Stromal cell of bone marrow (primary cell): Measurements from ENCODE around the gene TSPAN15.
"Not testable (repeated sequence)": the region's sequence is repeated elsewhere in the genome, so short reads cannot be mapped to it uniquely, and the experiment has no call there.

Source experiments
- DNase-seq: peaks from one replicate; pipeline ENCODE4 v3.0.0-alpha.2; 2012; ENCODE audit warnings: low read depth

TSPAN15 gene

GRCh38 chr10:69503001-69503895 lies 52.0 kb downstream of the TSPAN15 start:
- no peak for DNase-seq

- DNase-seq, result no peak
Observed at GRCh38 chr10:69503896-69504265, 52.6 kb downstream of the TSPAN15 start.

- no peak for DNase-seq
Observed at GRCh38 chr10:69504576-69505250, 53.4 kb downstream of the TSPAN15 start.

GRCh38 chr10:69505636-69506318 lies 54.5 kb downstream of the TSPAN15 start:
- DNase-seq, result no peak

- DNase-seq, result no peak
Observed at GRCh38 chr10:69506487-69506833, 55.2 kb downstream of the TSPAN15 start.

- no peak for DNase-seq
Observed at GRCh38 chr10:69506834-69507713, 55.8 kb downstream of the TSPAN15 start.

- DNase-seq, result no peak
Observed at GRCh38 chr10:69508738-69509340, 57.6 kb downstream of the TSPAN15 start.

- DNase-seq, result peak; percentile 5
Observed at GRCh38 chr10:69512901-69513300, 61.6 kb downstream of the TSPAN15 start.

GRCh38 chr10:69513617-69514016 lies 62.4 kb downstream of the TSPAN15 start:
- no peak for DNase-seq

- peak; percentile 36 for DNase-seq
Observed at GRCh38 chr10:69515699-69516259, 64.5 kb downstream of the TSPAN15 start.

- DNase-seq, result no peak
Observed at GRCh38 chr10:69516316-69516715, 65.1 kb downstream of the TSPAN15 start.

- no peak for DNase-seq
Observed at GRCh38 chr10:69516796-69517195, 65.5 kb downstream of the TSPAN15 start.

GRCh38 chr10:69517271-69517848 lies 66.1 kb downstream of the TSPAN15 start:
- no peak for DNase-seq

GRCh38 chr10:69527961-69528360 lies 76.7 kb downstream of the TSPAN15 start:
- DNase-seq, result no peak

- DNase-seq, result no peak
Observed at GRCh38 chr10:69533658-69534057, 82.4 kb downstream of the TSPAN15 start.

GRCh38 chr10:69536521-69536920 lies 85.3 kb downstream of the TSPAN15 start:
- not testable (repeated sequence) for DNase-seq

GRCh38 chr10:69537449-69537848 lies 86.2 kb downstream of the TSPAN15 start:
- DNase-seq, result no peak

GRCh38 chr10:69538461-69538860 lies 87.2 kb downstream of the TSPAN15 start:
- no peak for DNase-seq

- no peak for DNase-seq
Observed at GRCh38 chr10:69541463-69541862, 90.2 kb downstream of the TSPAN15 start.

- no peak for DNase-seq
Observed at GRCh38 chr10:69549959-69550358, 98.7 kb downstream of the TSPAN15 start.

GRCh38 chr10:69552268-69552667 lies 101.0 kb downstream of the TSPAN15 start:
- no peak for DNase-seq
